ENCODE data around the gene NET1. TPM values are rescaled to one million over a fixed set of nuclear protein-coding genes. Genes with fewer than 3 reads are reported as not detected.

The NET1 gene
- total RNA-seq, 2 experiments from 2014 or later = 39.8 to 46.3 TPM

- Histone ChIP-seq H3K27ac (ENCODE audit: low read depth, low read length, poor library complexity, severe bottlenecking) (no peak overlapping the region), H3K79me2 (ENCODE audit: insufficient read depth, low read depth, low read length) (peaks cover 37% of the 10 kb centered on the region; the same call in 1 of the 2 replicates), H3K9me3 (ENCODE audit: low read length) (peaks cover 20% of the 10 kb centered on the region), H3K36me3 (ENCODE audit: insufficient read depth, low read length) (peaks cover 14% of the 10 kb centered on the region), H3K4me2 (ENCODE audit: low read length) (peak overlapping the region; percentile 81), H3K4me1 (ENCODE audit: insufficient read depth, low read length, poor library complexity, severe bottlenecking) (peaks cover 16% of the 10 kb centered on the region), H4K20me1 (ENCODE audit: insufficient read depth, low read length) (no peaks in the 10 kb centered on the region), H3K9me2 (ENCODE audit: insufficient read depth, low read length) (no peaks in the 10 kb centered on the region), H3K4me3 (ENCODE audit: low read depth, low read length, poor library complexity, severe bottlenecking) (peak overlapping the region; percentile 89), H2AFZ (ENCODE audit: low read length) (peak overlapping the region; percentile 99)
- no TSS peak for BruUV-seq (replicated peaks)
- no peak for TF ChIP-seq CTCF (conservative IDR thresholded peaks at IDR 0.05; ENCODE audit: low read length)
- no peak for TF ChIP-seq EZH2phosphoT487 (IDR thresholded peaks at IDR 0.05; ENCODE audit: borderline replicate concordance, low read depth, low read length)
- ChIA-PET POLR2A (interaction anchor here (0.6 to 1.5 kb wide), 3 partner anchors 16 to 1304 kb away, joined by 3 to 8 read pairs (median 6); no protein-coding TSS in a partner anchor), CTCF (ENCODE audit: unreplicated experiment) (no interaction called here)
- intact Hi-C loops (cut with micrococcal nuclease; ENCODE audit: unreplicated experiment) = no loop called here
- DNase-seq (ENCODE audit: low spot score) = no peak
Observed at GRCh38 chr10:5411941-5412276, 448 bp upstream of the NET1 start.

- Histone ChIP-seq H3K36me3 (ENCODE audit: insufficient read depth, low read length) (peaks cover 22% of the 10 kb centered on the region), H3K9me2 (ENCODE audit: insufficient read depth, low read length) (no peaks in the 10 kb centered on the region), H3K4me1 (ENCODE audit: insufficient read depth, low read length, poor library complexity, severe bottlenecking) (peaks cover 16% of the 10 kb centered on the region), H3K9me3 (ENCODE audit: low read length) (peaks cover 18% of the 10 kb centered on the region), H3K4me2 (ENCODE audit: low read length) (peak overlapping the region; percentile 97), H3K27ac (ENCODE audit: low read depth, low read length, poor library complexity, severe bottlenecking) (no peak overlapping the region), H4K20me1 (ENCODE audit: insufficient read depth, low read length) (no peaks in the 10 kb centered on the region), H2AFZ (ENCODE audit: low read length) (no peak overlapping the region), H3K79me2 (ENCODE audit: insufficient read depth, low read depth, low read length) (peaks cover 51% of the 10 kb centered on the region), H3K4me3 (ENCODE audit: low read depth, low read length, poor library complexity, severe bottlenecking) (peak overlapping the region; percentile 89)
- no TSS peak for BruUV-seq (replicated peaks)
- CTCF ChIA-PET (ENCODE audit: unreplicated experiment) = no interaction called here
- intact Hi-C loops (cut with micrococcal nuclease; ENCODE audit: unreplicated experiment) = no loop called here
- TF ChIP-seq CTCF (conservative IDR thresholded peaks at IDR 0.05; ENCODE audit: low read length) (no peak), EZH2phosphoT487 (IDR thresholded peaks at IDR 0.05; ENCODE audit: borderline replicate concordance, low read depth, low read length) (no peak)
- POLR2A ChIA-PET = interaction anchor here (0.8 to 1.6 kb wide), 4 partner anchors 11 to 173 kb away, joined by 3 to 6 read pairs (median 3); no protein-coding TSS in a partner anchor
- DNase-seq (ENCODE audit: low spot score) = peak; percentile 16
Observed at GRCh38 chr10:5413012-5413938, 918 bp downstream of the NET1 start.

- H3K79me2 ChIP-seq (ENCODE audit: insufficient read depth, low read depth, low read length) = peaks cover 88% of the 10 kb centered on the region
- no peak for DNase-seq (ENCODE audit: low spot score)
- CTCF ChIA-PET (ENCODE audit: unreplicated experiment) = no interaction called here
- intact Hi-C loops (cut with micrococcal nuclease; ENCODE audit: unreplicated experiment) = no loop called here
- TF ChIP-seq CTCF (conservative IDR thresholded peaks at IDR 0.05; ENCODE audit: low read length) (no peak), EZH2phosphoT487 (IDR thresholded peaks at IDR 0.05; ENCODE audit: borderline replicate concordance, low read depth, low read length) (no peak)
- H3K4me3 ChIP-seq (ENCODE audit: low read depth, low read length, poor library complexity, severe bottlenecking) = no peak overlapping the region
- no peak overlapping the region for H2AFZ ChIP-seq (ENCODE audit: low read length)
- no peak overlapping the region for H3K4me2 ChIP-seq (ENCODE audit: low read length)
- POLR2A ChIA-PET = interaction anchor here (1.6 to 1.8 kb wide), 2 partner anchors 10 to 11 kb away, joined by 3 to 5 read pairs; no protein-coding TSS in a partner anchor
- H3K4me1 ChIP-seq (ENCODE audit: insufficient read depth, low read length, poor library complexity, severe bottlenecking) = peaks cover 16% of the 10 kb centered on the region
- no peak overlapping the region for H3K27ac ChIP-seq (ENCODE audit: low read depth, low read length, poor library complexity, severe bottlenecking)
- no TSS peak for BruUV-seq (replicated peaks)
- peaks cover 22% of the 10 kb centered on the region for H3K36me3 ChIP-seq (ENCODE audit: insufficient read depth, low read length)
- no peaks in the 10 kb centered on the region for H3K9me2 ChIP-seq (ENCODE audit: insufficient read depth, low read length)
- no peaks in the 10 kb centered on the region for H4K20me1 ChIP-seq (ENCODE audit: insufficient read depth, low read length)
- H3K9me3 ChIP-seq (ENCODE audit: low read length) = peaks cover 23% of the 10 kb centered on the region
Observed at GRCh38 chr10:5416981-5417380, 4.6 kb downstream of the NET1 start.

Data from OCI-LY7 (cell line).